ENCODE results near the gene SLC39A13. TPM values are rescaled to one million over a fixed set of nuclear protein-coding genes. Genes with fewer than 3 reads are reported as not detected.

The SLC39A13 gene
- total and polyA plus RNA-seq, 3 experiments from 2014 or later, result 20.2 to 39.4 (median 23.4) TPM

GRCh38 chr11:47430524-47430923 lies 22.1 kb downstream of the SLC39A13 start:
- Histone ChIP-seq H3K9me3 (ENCODE audit: low read length) (no peaks in the 10 kb centered on the region), H3K36me3 (ENCODE audit: insufficient read depth, low read length) (no peaks in the 10 kb centered on the region), H3K4me1 (ENCODE audit: insufficient read depth, low read length) (peaks cover 2% of the 10 kb centered on the region), H3K27ac (ENCODE audit: low read depth, low read length) (no peak overlapping the region), H3K27me3 (ENCODE audit: insufficient read depth, low read length, poor library complexity, severe bottlenecking) (no peaks in the 10 kb centered on the region), H3K4me3 (ENCODE audit: low read length) (no peak overlapping the region)
- Mint-ChIP-seq H3K9me3 (no peaks in the 10 kb centered on the region), H3K4me3 (no peak overlapping the region), H3K36me3 (peaks cover 1 to 10% (median 5%) of the 10 kb centered on the region in 3 donors), H3K4me1 (peaks cover 10 to 12% (median 12%) of the 10 kb centered on the region in 3 donors), H3K27ac (no peak overlapping the region), H3K27me3 (peaks cover 0 to 5% of the 10 kb centered on the region in 2 donors)
- ChIA-PET POLR2A (no interaction called here), CTCF (no interaction called here)
- no peak for DNase-seq

GRCh38 chr11:47431356-47432083 lies 23.1 kb downstream of the SLC39A13 start:
- peaks cover 0 to 1% (median under 1%) of the 10 kb centered on the region in 3 donors for H3K36me3 Mint-ChIP-seq
- H3K27me3 Mint-ChIP-seq, result peaks cover 0 to 3% of the 10 kb centered on the region in 2 donors
- no peaks in the 10 kb centered on the region for H3K27me3 ChIP-seq (ENCODE audit: insufficient read depth, low read length, poor library complexity, severe bottlenecking)
- POLR2A ChIA-PET, result no interaction called here
- H3K27ac Mint-ChIP-seq, result no peak overlapping the region
- H3K9me3 ChIP-seq (ENCODE audit: low read length), result no peaks in the 10 kb centered on the region
- H3K4me1 ChIP-seq (ENCODE audit: insufficient read depth, low read length), result no peaks in the 10 kb centered on the region
- no peaks in the 10 kb centered on the region for H3K9me3 Mint-ChIP-seq
- no peak overlapping the region for H3K4me3 ChIP-seq (ENCODE audit: low read length)
- no peak overlapping the region for H3K27ac ChIP-seq (ENCODE audit: low read depth, low read length)
- H3K4me3 Mint-ChIP-seq, result no peak overlapping the region
- no peaks in the 10 kb centered on the region for H3K36me3 ChIP-seq (ENCODE audit: insufficient read depth, low read length)
- DNase-seq, result no peak
- CTCF ChIA-PET, result no interaction called here
- H3K4me1 Mint-ChIP-seq, result peaks cover 2% of the 10 kb centered on the region in 3 donors

- Histone ChIP-seq H3K9me3 (ENCODE audit: low read length) (no peaks in the 10 kb centered on the region), H3K36me3 (ENCODE audit: insufficient read depth, low read length) (no peaks in the 10 kb centered on the region), H3K4me3 (ENCODE audit: low read length) (no peak overlapping the region), H3K27ac (ENCODE audit: low read depth, low read length) (no peak overlapping the region), H3K27me3 (ENCODE audit: insufficient read depth, low read length, poor library complexity, severe bottlenecking) (no peaks in the 10 kb centered on the region), H3K4me1 (ENCODE audit: insufficient read depth, low read length) (no peaks in the 10 kb centered on the region)
- H3K36me3 Mint-ChIP-seq, result peaks cover 0 to 1% (median 0%) of the 10 kb centered on the region in 3 donors
- CTCF ChIA-PET, result no interaction called here
- POLR2A ChIA-PET, result no interaction called here
- H3K9me3 Mint-ChIP-seq, result peaks cover 0 to 2% (median 0%) of the 10 kb centered on the region in 5 donors
- DNase-seq, result no peak
- H3K27ac Mint-ChIP-seq, result peak overlapping the region in 2 of 8 donors; percentile 40 to 70
- no peaks in the 10 kb centered on the region for H3K4me1 Mint-ChIP-seq
- peaks cover 0 to 3% of the 10 kb centered on the region in 2 donors for H3K27me3 Mint-ChIP-seq
- H3K4me3 Mint-ChIP-seq, result no peak overlapping the region
Observed at GRCh38 chr11:47433157-47433556, 24.8 kb downstream of the SLC39A13 start.

GRCh38 chr11:47434011-47434786 lies 25.8 kb downstream of the SLC39A13 start:
- Mint-ChIP-seq H3K9me3 (peaks cover 0 to 2% (median 0%) of the 10 kb centered on the region in 5 donors), H3K27me3 (peaks cover 0 to 3% of the 10 kb centered on the region in 2 donors), H3K27ac (no peak overlapping the region), H3K36me3 (peaks cover 0 to 1% (median 0%) of the 10 kb centered on the region in 3 donors), H3K4me3 (no peak overlapping the region), H3K4me1 (no peaks in the 10 kb centered on the region)
- Histone ChIP-seq H3K4me1 (ENCODE audit: insufficient read depth, low read length) (no peaks in the 10 kb centered on the region), H3K27ac (ENCODE audit: low read depth, low read length) (no peak overlapping the region), H3K9me3 (ENCODE audit: low read length) (no peaks in the 10 kb centered on the region), H3K27me3 (ENCODE audit: insufficient read depth, low read length, poor library complexity, severe bottlenecking) (no peaks in the 10 kb centered on the region), H3K4me3 (ENCODE audit: low read length) (no peak overlapping the region), H3K36me3 (ENCODE audit: insufficient read depth, low read length) (no peaks in the 10 kb centered on the region)
- POLR2A ChIA-PET, result no interaction called here
- DNase-seq, result no peak
- CTCF ChIA-PET, result no interaction called here

- CTCF ChIA-PET, result no interaction called here
- no peaks in the 10 kb centered on the region for H3K27me3 ChIP-seq (ENCODE audit: insufficient read depth, low read length, poor library complexity, severe bottlenecking)
Observed at GRCh38 chr11:47435687-47436086, 27.3 kb downstream of the SLC39A13 start.

GRCh38 chr11:47436726-47437125 lies 28.3 kb downstream of the SLC39A13 start:
- Histone ChIP-seq H3K4me3 (ENCODE audit: low read length) (no peak overlapping the region), H3K27me3 (ENCODE audit: insufficient read depth, low read length, poor library complexity, severe bottlenecking) (no peaks in the 10 kb centered on the region), H3K4me1 (ENCODE audit: insufficient read depth, low read length) (no peaks in the 10 kb centered on the region), H3K27ac (ENCODE audit: low read depth, low read length) (no peak overlapping the region), H3K36me3 (ENCODE audit: insufficient read depth, low read length) (no peaks in the 10 kb centered on the region), H3K9me3 (ENCODE audit: low read length) (no peaks in the 10 kb centered on the region)
- Mint-ChIP-seq H3K36me3 (no peaks in the 10 kb centered on the region), H3K27ac (no peak overlapping the region), H3K27me3 (no peaks in the 10 kb centered on the region), H3K4me1 (no peaks in the 10 kb centered on the region), H3K9me3 (peaks cover 0 to 2% (median 0%) of the 10 kb centered on the region in 5 donors), H3K4me3 (no peak overlapping the region)
- ChIA-PET POLR2A (no interaction called here), CTCF (no interaction called here)
- DNase-seq, result no peak

More at GRCh38 chr11:47435687-47436086, 27.3 kb downstream of the SLC39A13 start:
- Histone ChIP-seq H3K27ac (ENCODE audit: low read depth, low read length) (no peak overlapping the region), H3K4me3 (ENCODE audit: low read length) (no peak overlapping the region), H3K36me3 (ENCODE audit: insufficient read depth, low read length) (no peaks in the 10 kb centered on the region), H3K4me1 (ENCODE audit: insufficient read depth, low read length) (no peaks in the 10 kb centered on the region), H3K9me3 (ENCODE audit: low read length) (no peaks in the 10 kb centered on the region)
- H3K4me1 Mint-ChIP-seq, result no peaks in the 10 kb centered on the region
- no peaks in the 10 kb centered on the region for H3K36me3 Mint-ChIP-seq
- H3K9me3 Mint-ChIP-seq, result peaks cover 0 to 2% (median 0%) of the 10 kb centered on the region in 5 donors
- peaks cover 0 to 3% of the 10 kb centered on the region in 2 donors for H3K27me3 Mint-ChIP-seq
- POLR2A ChIA-PET, result no interaction called here
- no peak for DNase-seq
- H3K4me3 Mint-ChIP-seq, result no peak overlapping the region
- no peak overlapping the region for H3K27ac Mint-ChIP-seq

- no peaks in the 10 kb centered on the region for H3K9me3 ChIP-seq (ENCODE audit: low read length)
- H3K4me1 ChIP-seq (ENCODE audit: insufficient read depth, low read length), result no peaks in the 10 kb centered on the region
- no peak overlapping the region for H3K4me3 Mint-ChIP-seq
- H3K27me3 Mint-ChIP-seq, result no peaks in the 10 kb centered on the region
- H3K27ac Mint-ChIP-seq, result no peak overlapping the region
- no peaks in the 10 kb centered on the region for H3K36me3 Mint-ChIP-seq
- H3K4me3 ChIP-seq (ENCODE audit: low read length), result no peak overlapping the region
- H3K9me3 Mint-ChIP-seq, result peaks cover 0 to 2% (median 0%) of the 10 kb centered on the region in 5 donors
- no peak for DNase-seq
- POLR2A ChIA-PET, result no interaction called here
- H3K4me1 Mint-ChIP-seq, result no peaks in the 10 kb centered on the region
- no peaks in the 10 kb centered on the region for H3K36me3 ChIP-seq (ENCODE audit: insufficient read depth, low read length)
- H3K27ac ChIP-seq (ENCODE audit: low read depth, low read length), result no peak overlapping the region
- H3K27me3 ChIP-seq (ENCODE audit: insufficient read depth, low read length, poor library complexity, severe bottlenecking), result no peaks in the 10 kb centered on the region
- CTCF ChIA-PET, result no interaction called here
Observed at GRCh38 chr11:47437218-47437745, 28.9 kb downstream of the SLC39A13 start.

- CTCF ChIA-PET, result no interaction called here
- no peak for DNase-seq
Observed at GRCh38 chr11:47437746-47438418, 29.5 kb downstream of the SLC39A13 start.

More at GRCh38 chr11:47437746-47438418, 29.5 kb downstream of the SLC39A13 start:
- Mint-ChIP-seq H3K9me3 (peaks cover 0 to 2% (median 0%) of the 10 kb centered on the region in 5 donors), H3K4me1 (no peaks in the 10 kb centered on the region), H3K36me3 (no peaks in the 10 kb centered on the region), H3K27me3 (no peaks in the 10 kb centered on the region), H3K4me3 (no peak overlapping the region), H3K27ac (no peak overlapping the region)
- Histone ChIP-seq H3K27me3 (ENCODE audit: insufficient read depth, low read length, poor library complexity, severe bottlenecking) (no peaks in the 10 kb centered on the region), H3K4me3 (ENCODE audit: low read length) (no peak overlapping the region), H3K27ac (ENCODE audit: low read depth, low read length) (no peak overlapping the region), H3K9me3 (ENCODE audit: low read length) (no peaks in the 10 kb centered on the region), H3K4me1 (ENCODE audit: insufficient read depth, low read length) (no peaks in the 10 kb centered on the region), H3K36me3 (ENCODE audit: insufficient read depth, low read length) (no peaks in the 10 kb centered on the region)
- POLR2A ChIA-PET, result no interaction called here
